SK-N-SH (cell line): Measurements from ENCODE around the gene CPLX1. TPM values are rescaled to one million over a fixed set of nuclear protein-coding genes. Genes with fewer than 3 reads are reported as not detected.

Source experiments
- CTCF ChIA-PET: fragments of 300-600, 350-600 bp; formaldehyde crosslinking; extraction: SDS; loops from one replicate; lab custom pipeline; 2021; lab: Yijun Ruan, JAX
- POLR2A ChIA-PET: fragments of 350-600 bp; sonication (Branson Sonifier 250); formaldehyde crosslinking; extraction: SDS; loops from one replicate; lab custom pipeline; 2020; ENCODE audit warnings: antibody characterized with exemption, inconsistent platforms; lab: Yijun Ruan, JAX
- DNase-seq: peaks from one replicate; pipeline ENCODE4 v3.0.0; 2012
- H2AFZ ChIP-seq: fragments of 200-600 bp; sonication (generic); 2 replicates; pipeline ENCODE4 v1.8.1; 2016; ENCODE audit warnings: antibody characterized with exemption, mild to moderate bottlenecking, low read depth
- H3F3A ChIP-seq: fragments of 200-600 bp; sonication (generic); replicated peaks from 2 replicates; pipeline ENCODE3; 2016; ENCODE audit warnings: antibody characterized with exemption, mild to moderate bottlenecking; ENCODE audit not compliant: insufficient read depth
- H3K27ac ChIP-seq, 2 experiments: fragments of 200-500 bp in 1 of 2; fragments of 200-600 bp in 1 of 2; sonication (Bioruptor generic) in 1 of 2; sonication (generic), shearing (Covaris generic) in 1 of 2; 2 replicates each; pipeline versions ENCODE4 v1.5.1 to v1.6.1; 2014 to 2016; ENCODE audit warnings: low read depth in 2 of 2, inconsistent platforms in 1 of 2, low read length in 1 of 2, mild to moderate bottlenecking in 1 of 2, mixed read lengths in 1 of 2
- H3K27me3 ChIP-seq: fragments of 200-600 bp; sonication (generic), shearing (Covaris generic); 2 replicates; pipeline ENCODE4 v1.6.1; 2016; ENCODE audit warnings: mixed run types; ENCODE audit not compliant: insufficient read depth
- H3K36me3 ChIP-seq, 2 experiments: fragments of 200-500 bp in 1 of 2; fragments of 200-600 bp in 1 of 2; sonication (Bioruptor generic) in 1 of 2; sonication (generic) in 1 of 2; replicated peaks in 1 of 2; 2 replicates each; pipeline versions ENCODE3 to v1.5.1; 2014 to 2016; ENCODE audit warnings: low read length in 1 of 2, mild to moderate bottlenecking in 1 of 2; ENCODE audit not compliant: insufficient read depth in 2 of 2, control insufficient read depth in 1 of 2
- H3K4me1 ChIP-seq, 2 experiments: fragments of 200-500 bp in 1 of 2; fragments of 200-600 bp in 1 of 2; sonication (Bioruptor generic) in 1 of 2; sonication (generic), shearing (Covaris generic) in 1 of 2; 2 replicates each; pipeline versions ENCODE4 v1.5.1 to v1.6.1; 2014 to 2016; ENCODE audit warnings: low read depth in 1 of 2, low read length in 1 of 2, mixed run types in 1 of 2; ENCODE audit not compliant: insufficient read depth in 2 of 2, control insufficient read depth in 1 of 2
- H3K4me2 ChIP-seq: fragments of 200-600 bp; sonication (generic), shearing (Covaris generic); 2 replicates; pipeline ENCODE4 v1.6.1; 2017; ENCODE audit warnings: mixed run types
- H3K4me3 ChIP-seq, 2 experiments: fragments of 200-500 bp in 1 of 2; fragments of 200-600 bp in 1 of 2; sonication (Bioruptor generic) in 1 of 2; sonication (generic), shearing (Covaris generic) in 1 of 2; 2 replicates each; pipeline versions ENCODE4 v1.5.1 to v1.8.1; 2014 to 2016; ENCODE audit warnings: low read depth in 2 of 2, inconsistent platforms in 1 of 2, low read length in 1 of 2, mild to moderate bottlenecking in 1 of 2, mixed read lengths in 1 of 2, moderate library complexity in 1 of 2
- H3K79me2 ChIP-seq: fragments of 200-600 bp; sonication (generic); 2 replicates; pipeline ENCODE4 v1.8.1; 2017; ENCODE audit warnings: mild to moderate bottlenecking; ENCODE audit not compliant: insufficient read depth
- H3K9ac ChIP-seq: fragments of 200-600 bp; sonication (generic); 2 replicates; pipeline ENCODE4 v1.6.1; 2017; ENCODE audit warnings: mixed run types
- H3K9me2 ChIP-seq: fragments of 200-600 bp; sonication (generic); 2 replicates; pipeline ENCODE4 v1.6.1; 2017; ENCODE audit warnings: mixed run types
- H3K9me3 ChIP-seq: fragments of 200-600 bp; sonication (generic); 2 replicates; pipeline ENCODE4 v1.6.1; 2017; ENCODE audit warnings: mixed run types, mild to moderate bottlenecking, moderate library complexity
- H4K20me1 ChIP-seq: fragments of 200-600 bp; sonication (generic); 2 replicates; pipeline ENCODE4 v1.6.1; 2017; ENCODE audit warnings: mild to moderate bottlenecking, mixed run types; ENCODE audit not compliant: insufficient read depth
- CHD2 ChIP-seq: fragments of 150-350 bp; IDR thresholded peaks from 2 replicates; pipeline ENCODE4 v1.6.1; 2018; ENCODE audit warnings: low read length; ENCODE audit not compliant: partially characterized antibody
- CTCF ChIP-seq: fragments of 200-600 bp; sonication (generic); IDR thresholded peaks from 2 replicates; pipeline ENCODE4 v1.6.1; 2017; ENCODE audit warnings: antibody characterized with exemption, mild to moderate bottlenecking, moderate library complexity
- EP300 ChIP-seq, 2 experiments: IDR thresholded peaks; 2 replicates each; pipeline versions ENCODE4 v1.4.0 to v1.6.1; 2012; ENCODE audit warnings: borderline replicate concordance in 1 of 2, low read depth in 1 of 2, low read length in 1 of 2
- EZH2phosphoT487 ChIP-seq: fragments of 200-600 bp; sonication (generic); IDR thresholded peaks from 2 replicates; pipeline ENCODE4 v1.6.1; 2017; ENCODE audit warnings: low read depth, mixed run types, mild to moderate bottlenecking, antibody characterized with exemption, moderate library complexity, borderline replicate concordance
- FOSL2 ChIP-seq: IDR thresholded peaks from 2 replicates; pipeline ENCODE4 v1.4.0; 2012; ENCODE audit warnings: low read depth, mild to moderate bottlenecking, moderate library complexity, borderline replicate concordance
- FOXJ3 ChIP-seq: sonication (generic); formaldehyde crosslinking; IDR thresholded peaks from 2 replicates; pipeline ENCODE4 v1.5.1; 2020; ENCODE audit warnings: mild to moderate bottlenecking, missing genetic modification reagents
- JUND ChIP-seq: IDR thresholded peaks from 2 replicates; pipeline ENCODE4 v1.4.0; 2012
- MAX ChIP-seq: IDR thresholded peaks from 2 replicates; pipeline ENCODE4 v1.4.0; 2012; ENCODE audit warnings: low read depth
- MXI1 ChIP-seq: IDR thresholded peaks from 2 replicates; pipeline ENCODE4 v1.6.1; 2012; ENCODE audit warnings: mild to moderate bottlenecking, low read depth, low read length, improper control_type of control experiment
- NFIC ChIP-seq: IDR thresholded peaks from 2 replicates; pipeline ENCODE4 v1.4.0; 2012; ENCODE audit warnings: borderline replicate concordance
- NRF1 ChIP-seq: IDR thresholded peaks from 2 replicates; pipeline ENCODE4 v1.6.1; 2012; ENCODE audit warnings: low read depth, mild to moderate bottlenecking, low read length
- POLR2AphosphoS5 ChIP-seq: IDR thresholded peaks from 2 replicates; pipeline ENCODE4 v1.6.1; 2012; ENCODE audit warnings: low read depth, low read length
- RAD21 ChIP-seq: IDR thresholded peaks from 2 replicates; pipeline ENCODE4 v1.6.1; 2012; ENCODE audit warnings: mild to moderate bottlenecking, low read length
- RFX5 ChIP-seq: IDR thresholded peaks from 2 replicates; pipeline ENCODE4 v1.6.1; 2012; ENCODE audit warnings: mild to moderate bottlenecking, improper control_type of control experiment, low read length
- SMC3 ChIP-seq: IDR thresholded peaks from 2 replicates; pipeline ENCODE4 v1.6.1; 2012; ENCODE audit warnings: low read depth, low read length, improper control_type of control experiment
- TCF12 ChIP-seq: IDR thresholded peaks from 2 replicates; pipeline ENCODE4 v1.4.0; 2012
- YY1 ChIP-seq: IDR thresholded peaks from 2 replicates; pipeline ENCODE4 v1.4.0; 2012; ENCODE audit warnings: low read depth, mild to moderate bottlenecking
- WGBS: methylation state at CpG from one replicate; pipeline ENCODE4 v1.1.6; 2017; ENCODE audit warnings: low lambda C conversion rate; 5-methylcytosine and 5-hydroxymethylcytosine counted together
- polyA plus RNA-seq, 3 experiments: library from polyadenylated mRNA; depleted of rRNA; stranded (reverse); fragments of >200 nt; gene quantifications; 2 replicates each; pipeline ENCODE4 v1.2.3, GENCODE V29; 2012
- TF ChIP-seq, protein P1 (sequence below): fragments of 150-350 bp; IDR thresholded peaks from 2 replicates; pipeline ENCODE4 v1.6.1; 2017; ENCODE audit warnings: antibody characterized with exemption, low read length, low read depth, borderline replicate concordance
- TF ChIP-seq, protein P2 (sequence below): IDR thresholded peaks from 2 replicates; pipeline ENCODE4 v1.4.0; 2012; ENCODE audit warnings: low read depth, borderline replicate concordance
- TF ChIP-seq, protein P3 (sequence below): IDR thresholded peaks from 2 replicates; pipeline ENCODE4 v1.4.0; 2012; ENCODE audit warnings: low read depth, borderline replicate concordance

The CPLX1 gene
- polyA plus RNA-seq, 1 of the 3 experiments (the other 2 are of a cell fraction) = 0.56 TPM

- ChIA-PET POLR2A (no interaction called here), CTCF (no interaction called here)
- Histone ChIP-seq H3F3A (no peaks in the 10 kb centered on the region), H3K9me2 (no peaks in the 10 kb centered on the region), H3K4me1 (no peaks in the 10 kb centered on the region), H3K27ac (no peak overlapping the region), H3K27me3 (no peaks in the 10 kb centered on the region; the same call in 1 of the 2 replicates), H3K4me3 (no peak overlapping the region), H3K4me2 (no peak overlapping the region), H2AFZ (no peak overlapping the region), H3K9me3 (no peaks in the 10 kb centered on the region), H3K79me2 (no peaks in the 10 kb centered on the region), H3K36me3 (no peaks in the 10 kb centered on the region), H4K20me1 (no peaks in the 10 kb centered on the region), H3K9ac (no peak overlapping the region)
- TF ChIP-seq RAD21 (no peak), JUND (no peak), RFX5 (no peak), MXI1 (no peak), FOSL2 (no peak), FOXJ3 (CRISPR knock-in tag) (no peak), EP300 (IDR thresholded peaks at IDR 0.05; ENCODE audit: borderline replicate concordance in 1 of 2, low read depth in 1 of 2, low read length in 1 of 2) (no peak), NRF1 (no peak)
- WGBS = 74% methylated on average over 20 of the region's 30 CpGs
- DNase-seq = no peak
These were observed 16.9 kb downstream of the CPLX1 start for GRCh38 chr4:808860-809570.

- Histone ChIP-seq H2AFZ (no peak overlapping the region), H3K27me3 (no peaks in the 10 kb centered on the region; the same call in 1 of the 2 replicates), H3F3A (no peaks in the 10 kb centered on the region), H3K4me3 (no peak overlapping the region), H4K20me1 (no peaks in the 10 kb centered on the region), H3K9me3 (no peaks in the 10 kb centered on the region), H3K4me1 (no peaks in the 10 kb centered on the region), H3K36me3 (no peaks in the 10 kb centered on the region), H3K79me2 (no peaks in the 10 kb centered on the region), H3K9ac (no peak overlapping the region), H3K27ac (no peak overlapping the region), H3K9me2 (no peaks in the 10 kb centered on the region), H3K4me2 (no peak overlapping the region)
- POLR2A ChIA-PET = no interaction called here
- WGBS = 68% methylated on average over 5 of the region's 5 CpGs
- DNase-seq = no peak
- CTCF ChIA-PET = no interaction called here
- TF ChIP-seq MXI1 (no peak), EP300 (IDR thresholded peaks at IDR 0.05; ENCODE audit: borderline replicate concordance in 1 of 2, low read depth in 1 of 2, low read length in 1 of 2) (no peak), SMC3 (no peak), CTCF (no peak), CHD2 (no peak), FOSL2 (no peak), NFIC (no peak), EZH2phosphoT487 (no peak), YY1 (no peak), MAX (no peak), TCF12 (no peak), POLR2AphosphoS5 (no peak)
- TF ChIP-seq, protein P1, sequence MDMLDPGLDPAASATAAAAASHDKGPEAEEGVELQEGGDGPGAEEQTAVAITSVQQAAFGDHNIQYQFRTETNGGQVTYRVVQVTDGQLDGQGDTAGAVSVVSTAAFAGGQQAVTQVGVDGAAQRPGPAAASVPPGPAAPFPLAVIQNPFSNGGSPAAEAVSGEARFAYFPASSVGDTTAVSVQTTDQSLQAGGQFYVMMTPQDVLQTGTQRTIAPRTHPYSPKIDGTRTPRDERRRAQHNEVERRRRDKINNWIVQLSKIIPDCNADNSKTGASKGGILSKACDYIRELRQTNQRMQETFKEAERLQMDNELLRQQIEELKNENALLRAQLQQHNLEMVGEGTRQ = no peak
- TF ChIP-seq, protein P2, sequence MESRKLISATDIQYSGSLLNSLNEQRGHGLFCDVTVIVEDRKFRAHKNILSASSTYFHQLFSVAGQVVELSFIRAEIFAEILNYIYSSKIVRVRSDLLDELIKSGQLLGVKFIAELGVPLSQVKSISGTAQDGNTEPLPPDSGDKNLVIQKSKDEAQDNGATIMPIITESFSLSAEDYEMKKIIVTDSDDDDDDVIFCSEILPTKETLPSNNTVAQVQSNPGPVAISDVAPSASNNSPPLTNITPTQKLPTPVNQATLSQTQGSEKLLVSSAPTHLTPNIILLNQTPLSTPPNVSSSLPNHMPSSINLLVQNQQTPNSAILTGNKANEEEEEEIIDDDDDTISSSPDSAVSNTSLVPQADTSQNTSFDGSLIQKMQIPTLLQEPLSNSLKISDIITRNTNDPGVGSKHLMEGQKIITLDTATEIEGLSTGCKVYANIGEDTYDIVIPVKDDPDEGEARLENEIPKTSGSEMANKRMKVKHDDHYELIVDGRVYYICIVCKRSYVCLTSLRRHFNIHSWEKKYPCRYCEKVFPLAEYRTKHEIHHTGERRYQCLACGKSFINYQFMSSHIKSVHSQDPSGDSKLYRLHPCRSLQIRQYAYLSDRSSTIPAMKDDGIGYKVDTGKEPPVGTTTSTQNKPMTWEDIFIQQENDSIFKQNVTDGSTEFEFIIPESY = no peak
- TF ChIP-seq, protein P3, sequence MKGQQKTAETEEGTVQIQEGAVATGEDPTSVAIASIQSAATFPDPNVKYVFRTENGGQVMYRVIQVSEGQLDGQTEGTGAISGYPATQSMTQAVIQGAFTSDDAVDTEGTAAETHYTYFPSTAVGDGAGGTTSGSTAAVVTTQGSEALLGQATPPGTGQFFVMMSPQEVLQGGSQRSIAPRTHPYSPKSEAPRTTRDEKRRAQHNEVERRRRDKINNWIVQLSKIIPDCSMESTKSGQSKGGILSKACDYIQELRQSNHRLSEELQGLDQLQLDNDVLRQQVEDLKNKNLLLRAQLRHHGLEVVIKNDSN = no peak
These were observed 18.1 kb downstream of the CPLX1 start for GRCh38 chr4:807792-808191.
